GM19438 (cell line): ENCODE measurements around the gene SPATS2.
A peak's percentile ranks its signal among the peaks of the same experiment; 100 is the strongest.

Experiments
- ATAC-seq: cut with Tn5 transposase; IDR thresholded peaks from one replicate; pipeline ENCODE4 v1.9.1; 2021; ENCODE audit warnings: low read depth; ENCODE audit not compliant: unreplicated experiment

SPATS2 gene

GRCh38 chr12:49567302-49567610, 200.0 kb downstream of the SPATS2 start:
- ATAC-seq: no peak

GRCh38 chr12:49567611-49568441, 200.6 kb downstream of the SPATS2 start, which contains the start of gene MCRS1:
TSS of gene MCRS1 (minus strand) at chr12:49568142. CDS start at chr12:49566731, 1,411 bp downstream.
- peak; percentile 84 for ATAC-seq

- no peak for ATAC-seq
Observed at GRCh38 chr12:49568442-49569162, 201.3 kb downstream of the SPATS2 start.
